ENCODE data around the gene FEN1.

Gene FEN1

DNA sequence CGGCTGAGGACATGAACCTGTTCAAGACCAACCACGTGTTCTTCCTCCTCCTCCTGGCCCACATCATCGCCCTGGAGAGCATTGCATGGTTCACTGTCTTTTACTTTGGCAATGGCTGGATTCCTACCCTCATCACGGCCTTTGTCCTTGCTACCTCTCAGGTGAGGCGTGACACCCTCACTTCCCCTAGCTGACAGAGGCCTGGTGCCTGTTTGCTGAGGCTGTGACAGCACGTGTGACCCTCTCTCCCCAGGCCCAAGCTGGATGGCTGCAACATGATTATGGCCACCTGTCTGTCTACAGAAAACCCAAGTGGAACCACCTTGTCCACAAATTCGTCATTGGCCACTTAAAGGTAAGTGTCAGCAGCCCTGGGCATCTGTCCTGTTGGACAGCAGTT, 47.7 kb downstream of the FEN1 start:
- DNase-seq (ENCODE audit: low read depth in 4 of 4, low spot score in 1 of 4), result no peak

DNA sequence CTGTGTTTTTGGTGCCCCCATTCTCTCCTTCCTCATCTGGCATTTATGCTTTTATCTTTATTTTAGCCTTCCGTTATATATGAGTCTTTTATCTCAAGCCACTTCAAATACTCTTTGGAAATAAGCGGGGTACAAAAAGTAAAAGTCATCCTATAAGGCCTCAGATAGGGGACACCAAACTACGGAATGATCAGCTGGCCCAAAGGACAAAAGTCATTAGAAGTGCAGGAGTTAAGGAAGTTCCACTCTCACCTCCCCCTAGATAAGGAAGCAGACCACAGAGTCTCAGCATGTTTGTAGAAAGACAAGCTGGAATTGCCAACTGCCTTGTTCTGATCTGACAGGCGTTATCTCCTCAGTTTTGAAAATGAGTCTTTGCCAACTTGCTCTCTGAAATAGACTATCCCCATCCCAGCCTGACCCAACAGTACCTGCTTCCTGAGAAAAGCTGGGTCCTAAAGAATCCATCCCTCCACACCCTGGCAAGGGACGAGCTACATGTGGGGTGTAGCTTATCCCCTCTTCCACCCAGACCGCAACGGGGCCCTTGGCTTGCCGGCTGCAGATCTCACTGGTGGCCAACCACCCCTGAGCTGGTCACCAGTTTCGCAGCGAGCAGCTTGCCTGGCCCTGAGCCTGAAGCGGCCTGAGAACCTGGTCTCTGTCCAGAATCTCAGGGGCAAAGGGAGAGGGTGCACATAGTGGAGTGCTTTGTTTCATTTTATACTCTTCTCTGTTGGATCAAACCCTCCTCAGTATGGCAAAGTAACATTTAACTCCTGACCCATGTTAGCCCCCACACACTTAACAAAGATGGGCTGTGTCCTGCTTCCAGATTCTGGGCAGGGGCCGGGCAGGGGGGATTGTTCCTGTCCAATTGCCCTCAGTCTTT, 49.2 kb downstream of the FEN1 start:
- no peak for DNase-seq (ENCODE audit: low read depth in 4 of 4, low spot score in 1 of 4)

DNA sequence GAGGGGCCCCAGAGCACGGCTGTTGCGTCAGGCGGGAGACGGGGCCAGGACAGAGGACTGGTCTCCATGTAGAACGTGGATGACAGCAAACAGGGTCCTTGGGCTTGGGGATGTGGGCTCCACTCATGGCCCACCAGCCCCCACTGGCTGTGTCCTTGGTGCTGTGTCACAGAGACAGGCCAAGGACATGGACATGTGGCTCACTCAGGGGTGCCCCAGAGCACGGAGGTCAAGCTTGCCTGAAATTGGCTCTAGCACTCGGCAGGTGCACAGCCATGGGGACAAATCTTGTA, 49.8 kb downstream of the FEN1 start:
- no peak for DNase-seq (ENCODE audit: low read depth in 4 of 4, low spot score in 1 of 4)

DNA sequence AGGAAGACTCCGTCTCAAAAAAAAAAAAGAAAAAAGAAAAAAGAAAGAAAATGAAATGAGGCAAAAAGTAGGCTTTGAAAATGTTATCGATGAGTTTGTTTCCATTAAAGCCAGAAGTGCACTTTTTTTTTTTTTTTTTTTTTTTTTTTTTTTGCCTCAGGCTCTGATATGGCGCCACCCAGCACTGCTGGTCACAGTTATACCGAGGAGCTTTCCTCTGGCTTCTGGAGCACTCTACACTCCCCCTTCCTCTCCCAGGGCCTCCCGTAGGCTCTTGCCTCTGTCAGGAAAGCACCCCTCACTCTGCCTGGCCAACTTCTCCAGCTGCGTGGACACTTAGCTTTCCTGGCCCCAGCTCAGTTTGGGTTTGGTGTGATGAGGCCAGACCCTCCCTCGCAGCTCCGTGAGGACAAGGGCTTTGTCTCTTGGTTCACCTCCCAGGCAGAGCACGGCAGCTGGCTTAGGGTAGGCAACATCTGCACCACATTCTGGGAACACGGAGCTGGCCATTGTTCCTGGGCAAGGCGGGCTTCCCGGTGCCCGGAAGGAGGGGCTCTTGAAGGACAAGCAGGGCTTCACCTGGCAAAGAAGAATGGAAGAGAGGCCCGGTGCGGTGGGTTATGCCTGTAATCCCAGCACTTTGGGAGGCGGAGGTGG, 52.3 kb downstream of the FEN1 start:
- DNase-seq (ENCODE audit: low read depth in 4 of 4, low spot score in 1 of 4), result no peak

DNA sequence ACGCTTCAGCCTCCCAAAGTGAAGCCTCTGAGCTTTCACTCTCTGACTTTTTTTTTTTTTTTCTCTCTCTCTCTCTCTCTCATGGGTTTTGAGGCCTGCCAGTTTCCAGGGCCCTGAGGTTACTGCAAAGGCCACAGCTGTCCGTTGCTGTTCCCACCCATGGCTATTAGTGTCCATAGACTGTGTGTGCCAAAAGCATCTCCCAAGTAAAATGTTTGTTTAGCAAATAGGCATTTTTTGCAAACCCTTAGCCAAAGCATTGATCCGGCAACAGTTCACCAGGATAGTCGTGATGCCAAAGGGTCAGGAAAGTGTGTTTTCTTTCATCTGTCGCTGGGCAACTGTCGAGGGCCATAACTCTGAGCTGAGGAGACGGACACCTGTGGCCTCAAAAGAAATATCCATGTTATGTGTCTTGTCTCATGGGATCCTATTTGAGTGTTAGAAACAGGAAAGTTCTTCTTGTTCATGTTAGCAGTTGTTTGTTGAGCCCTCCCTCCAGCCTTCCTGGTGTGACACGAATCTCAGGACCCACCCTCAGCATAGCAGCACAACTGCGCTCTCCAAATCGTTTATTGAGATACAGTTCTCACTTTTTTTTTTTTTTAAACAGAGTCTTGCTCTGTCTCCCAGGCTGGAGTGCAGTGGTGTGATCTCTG, 53.8 kb downstream of the FEN1 start:
- no peak for DNase-seq (ENCODE audit: low read depth in 4 of 4, low spot score in 1 of 4)
